GM12878 (cell line): ENCODE data around the gene ISM1.

Experiments
- CEBPB ChIP-seq, 2 experiments: fragments of 150-350 bp in 1 of 2; IDR thresholded peaks; 2 replicates each; pipeline ENCODE4 v1.6.1; 2012 to 2014; ENCODE audit warnings: low read depth in 2 of 2, low read length in 2 of 2, borderline replicate concordance in 1 of 2, inconsistent platforms in 1 of 2
- FOXM1 ChIP-seq: IDR thresholded peaks from 2 replicates; pipeline ENCODE4 v1.6.1; 2012; ENCODE audit warnings: low read depth, mild to moderate bottlenecking, inconsistent platforms, low read length, moderate library complexity
- GATAD2B ChIP-seq: fragments of 450-650 bp; conservative IDR thresholded peaks from 2 replicates; pipeline ENCODE4 v1.6.1; 2017; ENCODE audit warnings: low read depth, mild to moderate bottlenecking, moderate library complexity
- HDAC2 ChIP-seq: fragments of 200-600 bp; sonication (generic); IDR thresholded peaks from 2 replicates; pipeline ENCODE4 v1.6.1; 2017
- JUND ChIP-seq: IDR thresholded peaks from 2 replicates; pipeline ENCODE4 v1.6.1; 2012; ENCODE audit warnings: low read depth, mild to moderate bottlenecking, low read length, improper control_type of control experiment, moderate library complexity
- MEF2A ChIP-seq: IDR thresholded peaks from 2 replicates; pipeline ENCODE4 v1.6.1; 2011; ENCODE audit warnings: low read depth, mild to moderate bottlenecking, low read length, moderate library complexity; ENCODE audit not compliant: insufficient read depth
- MXI1 ChIP-seq: fragments of 150-350 bp; IDR thresholded peaks from 2 replicates; pipeline ENCODE4 v1.6.1; 2011; ENCODE audit warnings: low read depth, mild to moderate bottlenecking, inconsistent platforms, low read length, improper control_type of control experiment
- PAX8 ChIP-seq: fragments of 450-650 bp; IDR thresholded peaks from 2 replicates; pipeline ENCODE4 v1.6.1; 2017; ENCODE audit warnings: mild to moderate bottlenecking, moderate library complexity
- POLR2A ChIP-seq: IDR thresholded peaks from 2 replicates; pipeline ENCODE4 v1.6.1; 2011; ENCODE audit warnings: low read depth, mild to moderate bottlenecking, low read length
- SIX5 ChIP-seq: IDR thresholded peaks from 2 replicates; pipeline ENCODE4 v1.6.1; 2011; ENCODE audit warnings: mild to moderate bottlenecking, low read depth, low read length, moderate library complexity; ENCODE audit not compliant: severe bottlenecking
- TF ChIP-seq, protein P1 (sequence below): IDR thresholded peaks from 2 replicates; pipeline ENCODE4 v1.6.1; 2011; ENCODE audit warnings: low read depth, low read length, improper control_type of control experiment, borderline replicate concordance

DNA sequence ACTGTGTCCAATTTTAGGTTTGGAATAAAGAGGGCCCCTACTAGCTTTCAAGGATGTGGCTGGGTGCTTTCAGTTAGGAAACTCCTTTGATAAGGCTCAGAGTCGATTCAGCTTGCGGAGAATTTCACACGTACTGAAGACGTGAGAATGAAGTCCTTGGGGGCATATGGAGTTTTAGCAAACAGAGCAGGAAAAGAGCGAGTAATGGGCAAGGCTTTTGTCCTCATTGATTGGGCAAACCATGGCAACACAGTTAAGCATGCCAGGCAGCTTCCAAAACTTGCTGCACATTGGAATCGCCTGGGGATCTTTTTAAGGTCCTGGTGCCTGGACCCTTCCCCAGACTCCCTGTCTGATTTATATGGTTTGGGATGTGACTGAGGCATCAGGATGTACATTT, 29.2 kb downstream of the ISM1 start:
- TF ChIP-seq JUND (no peak), MXI1 (no peak), PAX8 (no peak), MEF2A (no peak), HDAC2 (no peak), GATAD2B (no peak), FOXM1 (no peak), CEBPB (IDR thresholded peaks at IDR 0.05; ENCODE audit: borderline replicate concordance in 1 of 2, low read depth in 2 of 2, low read length in 2 of 2) (no peak), POLR2A (no peak), SIX5 (no peak)
- TF ChIP-seq, protein P1, sequence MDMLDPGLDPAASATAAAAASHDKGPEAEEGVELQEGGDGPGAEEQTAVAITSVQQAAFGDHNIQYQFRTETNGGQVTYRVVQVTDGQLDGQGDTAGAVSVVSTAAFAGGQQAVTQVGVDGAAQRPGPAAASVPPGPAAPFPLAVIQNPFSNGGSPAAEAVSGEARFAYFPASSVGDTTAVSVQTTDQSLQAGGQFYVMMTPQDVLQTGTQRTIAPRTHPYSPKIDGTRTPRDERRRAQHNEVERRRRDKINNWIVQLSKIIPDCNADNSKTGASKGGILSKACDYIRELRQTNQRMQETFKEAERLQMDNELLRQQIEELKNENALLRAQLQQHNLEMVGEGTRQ = no peak
